HepG2 (cell line): ENCODE data around the gene NDUFS2. TPM values are rescaled to one million over a fixed set of nuclear protein-coding genes. Genes with fewer than 3 reads are reported as not detected.

Source experiments
- AGO2 ChIP-seq: fragments of 200-400 bp; formaldehyde crosslinking; optimal IDR thresholded peaks from 2 replicates; pipeline ENCODE3; 2017; ENCODE audit warnings: mild to moderate bottlenecking, low read depth, low read length, moderate library complexity
- BHLHE40 ChIP-seq: IDR thresholded peaks from 2 replicates; pipeline ENCODE4 v1.6.1; 2011; ENCODE audit warnings: low read length, improper control_type of control experiment
- CHCHD3 ChIP-seq: sonication (generic); formaldehyde crosslinking; IDR thresholded peaks from 2 replicates; pipeline ENCODE4 v1.8.0; 2022; ENCODE audit warnings: mild to moderate bottlenecking, missing genetic modification reagents, moderate library complexity
- FOXJ3 ChIP-seq: sonication (generic); formaldehyde crosslinking; IDR thresholded peaks from 2 replicates; pipeline ENCODE4 v1.4.0; 2020; ENCODE audit warnings: missing genetic modification reagents, mild to moderate bottlenecking, borderline replicate concordance
- GTF3A ChIP-seq: sonication (generic); formaldehyde crosslinking; conservative IDR thresholded peaks from 2 replicates; pipeline ENCODE4 v1.4.0; 2020; ENCODE audit warnings: mild to moderate bottlenecking, missing genetic modification reagents
- GZF1 ChIP-seq: sonication (generic); formaldehyde crosslinking; IDR thresholded peaks from 2 replicates; pipeline ENCODE4 v1.5.1; 2020; ENCODE audit warnings: mild to moderate bottlenecking, missing genetic modification reagents
- HOXA3 ChIP-seq: sonication (generic); formaldehyde crosslinking; IDR thresholded peaks from 2 replicates; pipeline ENCODE4 v1.5.0; 2020; ENCODE audit warnings: missing genetic modification reagents
- IKZF4 ChIP-seq: sonication (generic); formaldehyde crosslinking; IDR thresholded peaks from 2 replicates; pipeline ENCODE4 v1.5.1; 2020; ENCODE audit warnings: borderline replicate concordance, mild to moderate bottlenecking, low read depth, missing genetic modification reagents; ENCODE audit errors: not compliant biosample characterization
- IRX3 ChIP-seq: sonication (generic); formaldehyde crosslinking; IDR thresholded peaks from 2 replicates; pipeline ENCODE4 v1.8.1; 2023; ENCODE audit warnings: mild to moderate bottlenecking, low read depth, missing genetic modification reagents, borderline replicate concordance
- MAFG ChIP-seq: sonication (generic); formaldehyde crosslinking; IDR thresholded peaks from 2 replicates; pipeline ENCODE4 v1.5.1; 2020; ENCODE audit warnings: mild to moderate bottlenecking, missing genetic modification reagents
- NFIC ChIP-seq: IDR thresholded peaks from 2 replicates; pipeline ENCODE4 v1.6.1; 2012; ENCODE audit warnings: mild to moderate bottlenecking, low read length, inconsistent platforms
- ZFY ChIP-seq: sonication (generic); formaldehyde crosslinking; IDR thresholded peaks from 2 replicates; pipeline ENCODE4 v1.4.0; 2020; ENCODE audit warnings: missing genetic modification reagents
- ZNF12 ChIP-seq: sonication (generic); formaldehyde crosslinking; IDR thresholded peaks from 2 replicates; pipeline ENCODE4 v1.5.0; 2020; ENCODE audit warnings: missing genetic modification reagents
- ZNF274 ChIP-seq: sonication (generic); formaldehyde crosslinking; IDR thresholded peaks from 2 replicates; pipeline ENCODE4 v1.5.1; 2020; ENCODE audit warnings: mild to moderate bottlenecking, missing genetic modification reagents
- ZNF430 ChIP-seq: sonication (generic); formaldehyde crosslinking; IDR thresholded peaks from 2 replicates; pipeline ENCODE4 v1.9.0; 2021; ENCODE audit warnings: mild to moderate bottlenecking, missing genetic modification reagents
- ZNF431 ChIP-seq: sonication (generic); formaldehyde crosslinking; IDR thresholded peaks from 2 replicates; pipeline ENCODE4 v1.9.0; 2022; ENCODE audit warnings: missing genetic modification reagents, low read depth, mild to moderate bottlenecking, borderline replicate concordance
- ZNF451 ChIP-seq: sonication (generic); formaldehyde crosslinking; IDR thresholded peaks from 2 replicates; pipeline ENCODE4 v1.5.0; 2020; ENCODE audit warnings: mild to moderate bottlenecking, missing genetic modification reagents
- ZNF460 ChIP-seq: sonication (generic); formaldehyde crosslinking; IDR thresholded peaks from 2 replicates; pipeline ENCODE4 v1.5.1; 2020; ENCODE audit warnings: missing genetic modification reagents, mild to moderate bottlenecking, borderline replicate concordance
- ZNF550 ChIP-seq: sonication (generic); formaldehyde crosslinking; IDR thresholded peaks from 2 replicates; pipeline ENCODE4 v1.4.0; 2020; ENCODE audit warnings: mild to moderate bottlenecking, missing genetic modification reagents, borderline replicate concordance
- ZNF556 ChIP-seq: sonication (generic); formaldehyde crosslinking; IDR thresholded peaks from 2 replicates; pipeline ENCODE4 v1.4.0; 2020; ENCODE audit warnings: mild to moderate bottlenecking, missing genetic modification reagents, borderline replicate concordance
- ZNF567 ChIP-seq: sonication (generic); formaldehyde crosslinking; IDR thresholded peaks from 2 replicates; pipeline ENCODE4 v1.8.1; 2023; ENCODE audit warnings: mild to moderate bottlenecking, missing genetic modification reagents, borderline replicate concordance
- ZNF777 ChIP-seq: sonication (generic); formaldehyde crosslinking; IDR thresholded peaks from 2 replicates; pipeline ENCODE4 v1.4.0; 2020; ENCODE audit warnings: missing genetic modification reagents
- polyA plus RNA-seq, 8 experiments: library from polyadenylated mRNA; depleted of rRNA in 3 of 8; stranded (reverse) in 7 of 8; unstranded in 1 of 8; fragments of >200 nt; fragmentation: Illumina TruSeq in 4 of 8; extraction: Trizol in 4 of 8; gene quantifications; 2 replicates each; pipeline versions ENCODE4 v1.2.1 to v1.2.3, GENCODE V29; 2011 to 2016; ENCODE audit warnings: low read depth in 4 of 8, missing spikeins in 1 of 8, mixed read lengths in 1 of 8; ENCODE audit not compliant: insufficient read depth in 1 of 8
- total RNA-seq, 5 experiments: library from RNA; depleted of rRNA; stranded (reverse); fragments of >200 nt; fragmentation: Illumina TruSeq; extraction: Trizol; gene quantifications; 2 replicates each; pipeline ENCODE4 v1.2.3, GENCODE V29; 2016; ENCODE audit warnings: low read depth in 1 of 5
- TF ChIP-seq, protein P1 (sequence below): IDR thresholded peaks from 2 replicates; pipeline ENCODE4 v1.6.1; 2012; ENCODE audit warnings: low read length, improper control_type of control experiment
- TF ChIP-seq, protein P2 (sequence below): sonication (generic); formaldehyde crosslinking; IDR thresholded peaks from 2 replicates; pipeline ENCODE4 v1.5.0; 2020; ENCODE audit warnings: missing genetic modification reagents
- TF ChIP-seq, protein P3 (sequence below): sonication (generic); formaldehyde crosslinking; IDR thresholded peaks from 2 replicates; pipeline ENCODE4 v1.5.0; 2020; ENCODE audit warnings: missing genetic modification reagents

The NDUFS2 gene
- total and polyA plus RNA-seq, 2 of the 13 experiments (the other 11 are each of a cell fraction or from before 2014, with no cell fraction given): 89.9 to 118 TPM

DNA sequence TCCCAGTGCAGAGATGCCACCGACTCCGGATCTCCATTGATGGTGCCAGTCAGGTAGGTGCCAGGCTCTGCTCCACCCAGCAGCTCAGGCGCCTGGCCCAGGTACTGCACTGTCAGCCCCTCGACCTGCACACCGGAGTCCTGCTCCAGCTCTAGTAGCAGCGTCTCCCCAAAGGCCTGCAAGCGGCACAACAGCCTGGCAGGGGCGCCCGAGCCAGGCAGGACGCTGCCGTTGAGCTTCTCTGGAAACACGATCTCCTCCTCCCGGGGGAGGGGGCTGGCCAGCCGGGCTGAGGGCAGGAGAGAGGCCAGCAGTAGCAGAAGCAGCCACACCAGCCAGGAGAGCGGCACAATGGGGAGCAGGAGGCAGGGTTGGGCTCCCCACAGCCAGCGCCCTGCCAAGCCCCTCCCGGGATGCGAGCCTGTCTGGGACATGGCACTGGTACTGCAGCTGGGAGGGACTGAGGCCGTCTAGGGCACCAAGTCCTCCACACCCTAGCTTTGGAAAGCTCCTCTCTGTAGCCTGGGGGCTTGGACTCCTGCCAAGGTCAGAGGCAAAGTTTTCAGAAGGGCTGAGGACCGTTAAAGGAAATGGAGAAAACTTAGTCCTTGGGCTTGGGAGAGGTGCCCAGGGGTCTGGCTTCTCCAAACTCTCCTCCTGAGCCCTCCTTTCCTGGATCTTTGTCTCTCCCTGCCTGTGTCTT is 3.8 kb upstream of the NDUFS2 start (continued):
- TF ChIP-seq GZF1 (CRISPR knock-in tag): no peak
- TF ChIP-seq ZNF567 (CRISPR knock-in tag): no peak
- no peak for TF ChIP-seq GTF3A
- TF ChIP-seq IKZF4 (CRISPR knock-in tag): peak; percentile 66
- no peak for TF ChIP-seq ZNF550 (CRISPR knock-in tag)
- TF ChIP-seq ZNF12 (CRISPR knock-in tag): no peak
- TF ChIP-seq, protein P1, sequence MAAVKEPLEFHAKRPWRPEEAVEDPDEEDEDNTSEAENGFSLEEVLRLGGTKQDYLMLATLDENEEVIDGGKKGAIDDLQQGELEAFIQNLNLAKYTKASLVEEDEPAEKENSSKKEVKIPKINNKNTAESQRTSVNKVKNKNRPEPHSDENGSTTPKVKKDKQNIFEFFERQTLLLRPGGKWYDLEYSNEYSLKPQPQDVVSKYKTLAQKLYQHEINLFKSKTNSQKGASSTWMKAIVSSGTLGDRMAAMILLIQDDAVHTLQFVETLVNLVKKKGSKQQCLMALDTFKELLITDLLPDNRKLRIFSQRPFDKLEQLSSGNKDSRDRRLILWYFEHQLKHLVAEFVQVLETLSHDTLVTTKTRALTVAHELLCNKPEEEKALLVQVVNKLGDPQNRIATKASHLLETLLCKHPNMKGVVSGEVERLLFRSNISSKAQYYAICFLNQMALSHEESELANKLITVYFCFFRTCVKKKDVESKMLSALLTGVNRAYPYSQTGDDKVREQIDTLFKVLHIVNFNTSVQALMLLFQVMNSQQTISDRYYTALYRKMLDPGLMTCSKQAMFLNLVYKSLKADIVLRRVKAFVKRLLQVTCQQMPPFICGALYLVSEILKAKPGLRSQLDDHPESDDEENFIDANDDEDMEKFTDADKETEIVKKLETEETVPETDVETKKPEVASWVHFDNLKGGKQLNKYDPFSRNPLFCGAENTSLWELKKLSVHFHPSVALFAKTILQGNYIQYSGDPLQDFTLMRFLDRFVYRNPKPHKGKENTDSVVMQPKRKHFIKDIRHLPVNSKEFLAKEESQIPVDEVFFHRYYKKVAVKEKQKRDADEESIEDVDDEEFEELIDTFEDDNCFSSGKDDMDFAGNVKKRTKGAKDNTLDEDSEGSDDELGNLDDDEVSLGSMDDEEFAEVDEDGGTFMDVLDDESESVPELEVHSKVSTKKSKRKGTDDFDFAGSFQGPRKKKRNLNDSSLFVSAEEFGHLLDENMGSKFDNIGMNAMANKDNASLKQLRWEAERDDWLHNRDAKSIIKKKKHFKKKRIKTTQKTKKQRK: no peak
- TF ChIP-seq, protein P2, sequence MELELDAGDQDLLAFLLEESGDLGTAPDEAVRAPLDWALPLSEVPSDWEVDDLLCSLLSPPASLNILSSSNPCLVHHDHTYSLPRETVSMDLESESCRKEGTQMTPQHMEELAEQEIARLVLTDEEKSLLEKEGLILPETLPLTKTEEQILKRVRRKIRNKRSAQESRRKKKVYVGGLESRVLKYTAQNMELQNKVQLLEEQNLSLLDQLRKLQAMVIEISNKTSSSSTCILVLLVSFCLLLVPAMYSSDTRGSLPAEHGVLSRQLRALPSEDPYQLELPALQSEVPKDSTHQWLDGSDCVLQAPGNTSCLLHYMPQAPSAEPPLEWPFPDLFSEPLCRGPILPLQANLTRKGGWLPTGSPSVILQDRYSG: no peak
- 0 out of 2 replicates have a peak, but pooled peaks have one; percentile 72 for TF ChIP-seq ZNF777
- peak; percentile 34; the same call in 1 of the 2 replicates for TF ChIP-seq ZFY
- no peak for TF ChIP-seq CHCHD3
- no peak; the same call in 1 of the 2 replicates for TF ChIP-seq HOXA3 (CRISPR knock-in tag)
- peak; percentile 50; the same call in 1 of the 2 replicates for TF ChIP-seq MAFG
- TF ChIP-seq IRX3 (CRISPR knock-in tag): no peak
- no peak for TF ChIP-seq NFIC
- TF ChIP-seq ZNF274 (CRISPR knock-in tag): 0 out of 2 replicates have a peak, but pooled peaks have one; percentile 74
- TF ChIP-seq ZNF451 (CRISPR knock-in tag): peak; percentile 58; the same call in 1 of the 2 replicates
- TF ChIP-seq ZNF460 (CRISPR knock-in tag): no peak
- TF ChIP-seq, protein P3, sequence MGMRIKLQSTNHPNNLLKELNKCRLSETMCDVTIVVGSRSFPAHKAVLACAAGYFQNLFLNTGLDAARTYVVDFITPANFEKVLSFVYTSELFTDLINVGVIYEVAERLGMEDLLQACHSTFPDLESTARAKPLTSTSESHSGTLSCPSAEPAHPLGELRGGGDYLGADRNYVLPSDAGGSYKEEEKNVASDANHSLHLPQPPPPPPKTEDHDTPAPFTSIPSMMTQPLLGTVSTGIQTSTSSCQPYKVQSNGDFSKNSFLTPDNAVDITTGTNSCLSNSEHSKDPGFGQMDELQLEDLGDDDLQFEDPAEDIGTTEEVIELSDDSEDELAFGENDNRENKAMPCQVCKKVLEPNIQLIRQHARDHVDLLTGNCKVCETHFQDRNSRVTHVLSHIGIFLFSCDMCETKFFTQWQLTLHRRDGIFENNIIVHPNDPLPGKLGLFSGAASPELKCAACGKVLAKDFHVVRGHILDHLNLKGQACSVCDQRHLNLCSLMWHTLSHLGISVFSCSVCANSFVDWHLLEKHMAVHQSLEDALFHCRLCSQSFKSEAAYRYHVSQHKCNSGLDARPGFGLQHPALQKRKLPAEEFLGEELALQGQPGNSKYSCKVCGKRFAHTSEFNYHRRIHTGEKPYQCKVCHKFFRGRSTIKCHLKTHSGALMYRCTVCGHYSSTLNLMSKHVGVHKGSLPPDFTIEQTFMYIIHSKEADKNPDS (CRISPR knock-in tag): no peak
- TF ChIP-seq AGO2: peak; percentile 78
- no peak for TF ChIP-seq BHLHE40
- TF ChIP-seq ZNF556 (CRISPR knock-in tag): no peak; the same call in 1 of the 2 replicates
- 0 out of 2 replicates have a peak, but pooled peaks have one; percentile 53 for TF ChIP-seq ZNF430 (CRISPR knock-in tag)
- TF ChIP-seq ZNF431: no peak
- TF ChIP-seq FOXJ3 (CRISPR knock-in tag): no peak
